Pons (tissue), 1 donor: ENCODE measurements around the gene ERICH2.

Experiments used
- DNase-seq: peaks from one replicate; pipeline ENCODE4 v3.0.0-alpha.2; 2016; ENCODE audit warnings: low spot score

ERICH2 gene

DNA sequence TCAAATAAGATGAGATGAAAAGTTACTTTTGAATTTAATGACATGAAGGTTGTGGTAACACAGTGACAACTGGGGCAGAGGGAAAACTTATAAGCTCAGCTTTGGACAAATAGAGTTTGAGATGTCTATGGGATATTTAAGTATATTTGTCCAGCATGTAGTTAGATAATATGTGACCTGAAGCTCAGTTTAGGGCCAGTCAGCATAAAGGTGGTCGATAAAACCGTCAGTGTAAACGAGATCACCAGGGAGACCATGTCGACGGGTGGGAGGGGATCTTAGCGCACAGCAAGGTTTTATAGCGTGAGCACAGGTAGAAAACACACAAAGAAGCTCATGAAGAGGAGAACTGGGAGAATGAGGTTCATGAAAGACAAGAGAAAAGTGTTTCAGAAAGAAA, 7.4 kb upstream of the ERICH2 start:
- DNase-seq, result no peak

DNA sequence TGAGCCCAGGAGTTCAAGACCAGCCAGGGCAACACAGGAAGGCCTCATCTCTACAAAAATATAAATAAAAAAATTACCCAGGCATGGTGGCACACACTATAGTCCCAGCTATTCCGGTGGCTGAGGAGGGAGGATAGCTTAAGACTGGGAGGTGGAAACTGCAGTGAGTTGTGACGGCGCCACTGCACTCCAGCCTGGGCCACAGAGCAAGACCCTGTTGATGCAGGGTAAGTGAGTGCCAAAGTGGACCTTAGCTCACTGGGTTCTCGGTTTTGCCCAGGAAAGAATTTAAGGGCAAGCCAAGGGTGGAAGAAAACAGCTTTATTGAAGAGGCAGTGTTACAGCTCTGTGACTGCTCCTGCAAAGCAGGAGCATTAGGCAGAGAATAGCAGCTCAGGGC, 6.9 kb upstream of the ERICH2 start:
- no peak for DNase-seq

DNA sequence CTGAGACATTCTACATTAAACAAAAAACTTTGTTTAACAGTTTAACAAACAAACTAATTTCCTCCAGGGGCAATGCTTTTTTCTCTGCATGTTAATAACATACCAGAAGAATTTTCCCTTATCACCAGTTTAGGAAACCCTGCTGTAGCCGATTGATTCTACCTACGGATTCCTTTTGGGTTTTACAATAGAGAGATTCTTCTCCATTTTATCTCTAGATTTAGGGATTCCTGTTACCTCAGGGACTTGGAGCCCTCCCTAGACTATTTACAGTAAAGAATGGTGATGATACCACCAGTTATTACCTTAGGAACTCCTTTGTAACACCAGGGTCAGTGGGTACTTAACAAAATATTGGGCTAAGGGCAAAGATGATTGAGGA, 5.3 kb upstream of the ERICH2 start:
- no peak for DNase-seq

DNA sequence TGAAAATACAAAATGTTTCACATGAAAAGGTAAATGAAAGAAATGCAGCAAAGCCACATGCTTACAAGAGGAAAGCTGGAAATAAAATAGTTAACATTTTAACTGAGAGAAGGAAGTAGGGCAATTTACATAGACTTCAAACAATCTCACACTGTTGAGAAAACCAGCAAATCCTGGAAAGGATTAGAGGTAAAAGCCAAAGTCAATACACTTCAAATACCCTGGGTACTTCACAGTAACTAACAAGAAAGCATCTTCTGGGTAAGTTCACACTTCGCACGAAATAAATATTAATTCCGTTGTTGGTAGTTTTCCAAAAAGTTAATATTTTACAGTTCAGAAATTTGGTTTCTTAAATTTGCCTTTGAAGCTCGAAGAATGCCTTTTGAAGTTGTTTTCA, 3.5 kb upstream of the ERICH2 start:
- DNase-seq, result no peak

DNA sequence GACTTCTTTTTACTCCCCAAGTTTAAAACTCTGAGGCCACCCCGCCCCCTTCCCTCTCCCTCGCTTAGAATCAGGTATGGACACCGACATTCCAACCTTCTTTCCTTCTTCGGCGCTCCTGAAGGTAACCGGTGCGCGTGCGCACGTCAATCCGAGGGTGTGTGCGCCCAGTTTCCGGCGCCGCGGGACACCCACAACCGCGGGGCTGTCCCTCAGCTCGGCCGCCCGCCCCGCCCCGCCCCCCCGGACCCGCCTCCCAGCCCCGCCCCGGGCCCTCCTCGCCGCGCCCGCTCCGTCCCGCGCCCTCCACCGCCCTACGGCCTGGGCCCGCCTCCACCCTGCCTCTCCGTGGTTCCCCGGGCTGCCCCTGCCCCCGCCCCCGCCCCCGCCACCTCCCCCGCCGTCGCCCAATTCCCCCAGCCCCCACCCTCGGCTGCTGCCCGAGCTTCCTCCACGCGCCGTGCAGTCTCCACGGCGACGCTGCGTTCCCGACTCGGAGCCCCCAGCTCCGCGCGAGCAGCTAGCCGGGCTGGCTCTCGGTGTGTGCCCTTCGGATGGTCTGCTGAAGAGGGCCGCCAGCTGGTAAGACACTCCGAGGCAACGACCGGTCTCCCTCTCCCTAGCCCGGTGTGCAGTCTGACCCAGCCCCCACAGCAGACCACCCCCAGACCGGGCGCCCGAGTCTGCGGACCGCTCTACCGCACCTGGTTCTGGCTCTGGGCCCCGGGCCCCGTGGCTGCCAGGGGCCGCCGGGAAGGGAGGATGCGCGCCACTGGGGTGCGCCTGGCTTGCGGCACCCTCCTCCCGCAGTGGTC, 635 bp downstream of the ERICH2 start:
- DNase-seq, result no peak

DNA sequence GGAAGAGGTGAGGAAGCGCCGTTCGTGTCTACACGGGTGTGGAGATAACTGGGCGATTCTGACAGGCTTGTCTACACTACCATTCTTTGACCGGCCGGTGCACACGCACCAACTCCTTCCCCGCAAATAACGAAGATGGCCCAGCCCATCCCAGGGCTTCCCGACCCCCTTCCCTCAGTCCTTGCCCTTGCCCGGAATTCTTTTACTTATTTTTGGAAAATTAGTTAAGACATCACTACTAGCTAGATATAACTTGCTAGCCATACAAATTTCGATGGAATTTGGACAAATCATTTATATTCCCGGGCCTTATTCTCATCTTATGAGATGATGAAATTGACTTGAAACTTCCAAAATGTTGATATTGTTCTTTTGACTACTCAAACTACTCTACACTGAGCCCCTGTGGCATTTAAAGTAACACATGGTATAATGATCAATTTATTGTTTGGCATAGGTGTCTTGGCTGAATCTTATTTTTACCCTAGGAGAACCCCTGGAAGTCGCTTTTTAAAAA, 1.3 kb downstream of the ERICH2 start:
- no peak for DNase-seq

DNA sequence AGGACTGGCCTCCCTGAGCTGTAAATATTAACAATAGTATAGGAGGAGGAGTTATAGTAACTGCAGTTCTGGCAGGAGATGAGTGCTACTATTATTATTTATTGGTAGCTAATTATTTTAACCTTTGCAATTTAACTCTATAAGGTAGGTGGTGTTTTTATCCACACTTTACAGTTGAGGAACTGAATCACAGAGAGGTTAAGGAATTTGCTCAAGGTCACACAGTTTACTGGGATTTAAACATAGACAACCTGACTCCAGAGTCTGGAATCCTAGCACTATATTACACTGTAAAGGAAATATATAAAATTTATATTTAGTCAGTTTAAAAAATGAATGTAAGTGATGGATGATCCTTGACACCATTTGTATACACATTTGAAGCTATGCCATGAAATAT, 2.1 kb downstream of the ERICH2 start:
- DNase-seq, result no peak

DNA sequence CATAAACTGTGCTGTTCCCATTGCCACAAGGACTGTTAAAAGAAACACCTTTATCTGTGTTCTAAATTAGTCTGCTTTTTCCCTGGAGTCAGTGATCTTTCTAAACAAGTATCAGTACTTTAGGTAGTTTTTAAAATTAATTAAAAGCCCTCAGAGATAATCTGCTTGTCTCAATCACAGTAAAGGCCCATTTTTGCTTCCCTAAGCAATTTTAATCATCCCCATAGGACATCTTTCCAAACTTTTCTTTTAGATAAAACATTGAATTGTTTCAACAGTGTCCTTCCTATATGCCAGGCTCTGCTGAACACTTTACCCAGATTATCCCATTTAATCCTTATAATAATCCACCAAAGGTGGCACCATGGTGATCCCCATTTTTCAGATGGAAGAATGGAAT, 3.9 kb downstream of the ERICH2 start:
- DNase-seq, result no peak

DNA sequence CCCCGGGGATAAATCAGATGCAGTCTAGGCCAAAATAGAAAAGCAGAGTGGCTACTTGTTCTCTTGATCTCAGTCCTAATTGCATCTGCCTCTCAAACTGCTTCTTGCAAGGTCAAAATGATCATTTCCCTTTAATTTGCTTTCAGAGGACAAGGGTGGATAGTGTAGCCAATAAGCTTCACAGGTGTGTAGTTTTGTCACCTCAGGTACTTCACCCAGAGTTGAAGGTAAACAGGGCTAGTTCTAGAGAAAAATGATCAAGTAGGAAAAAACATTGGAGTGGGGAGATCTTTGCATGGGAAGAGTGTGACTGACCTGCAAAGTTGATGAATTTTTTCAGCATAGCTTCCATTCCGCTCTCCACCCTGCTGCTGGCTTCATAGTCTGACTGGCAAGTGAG, 8.7 kb downstream of the ERICH2 start:
- no peak for DNase-seq

DNA sequence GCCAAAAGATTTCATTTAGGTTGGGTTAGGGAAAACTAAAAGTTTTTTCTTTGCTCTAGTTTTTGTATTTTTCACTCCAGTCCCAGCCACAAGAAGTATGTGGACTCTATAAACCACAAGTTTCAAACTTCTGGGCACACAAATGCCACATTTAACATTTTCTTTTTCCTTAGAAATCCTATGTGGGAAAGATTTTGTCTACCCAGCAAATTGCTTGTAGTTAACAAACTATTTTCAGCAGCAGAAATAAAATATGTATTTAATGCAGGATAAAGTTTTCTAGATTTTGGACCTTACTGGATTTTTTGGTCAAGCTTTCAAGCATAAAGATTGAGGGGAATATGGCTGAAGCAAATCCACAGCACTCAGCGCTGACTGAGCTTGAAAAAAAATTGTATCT, 9.1 kb downstream of the ERICH2 start:
- DNase-seq, result no peak

DNA sequence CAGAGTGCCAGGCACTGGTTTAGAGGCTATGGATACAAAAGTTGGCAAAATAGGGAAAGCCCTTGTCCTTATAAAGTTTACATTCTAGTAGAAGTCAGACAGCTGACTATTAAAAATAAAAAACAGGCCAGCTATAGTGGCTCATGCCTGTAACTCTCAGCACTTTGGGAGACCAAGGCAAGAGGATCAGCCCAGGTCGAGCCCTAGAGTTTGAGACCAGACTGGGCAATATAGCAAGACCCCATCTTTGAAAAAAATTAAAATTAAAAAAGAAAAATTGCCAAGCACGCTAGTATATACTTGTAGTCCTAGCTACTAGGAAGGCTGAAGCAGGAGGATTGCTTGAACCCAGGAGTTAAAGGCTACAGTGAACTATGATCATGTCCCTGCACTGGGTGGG, 12.5 kb downstream of the ERICH2 start:
- DNase-seq, result no peak

DNA sequence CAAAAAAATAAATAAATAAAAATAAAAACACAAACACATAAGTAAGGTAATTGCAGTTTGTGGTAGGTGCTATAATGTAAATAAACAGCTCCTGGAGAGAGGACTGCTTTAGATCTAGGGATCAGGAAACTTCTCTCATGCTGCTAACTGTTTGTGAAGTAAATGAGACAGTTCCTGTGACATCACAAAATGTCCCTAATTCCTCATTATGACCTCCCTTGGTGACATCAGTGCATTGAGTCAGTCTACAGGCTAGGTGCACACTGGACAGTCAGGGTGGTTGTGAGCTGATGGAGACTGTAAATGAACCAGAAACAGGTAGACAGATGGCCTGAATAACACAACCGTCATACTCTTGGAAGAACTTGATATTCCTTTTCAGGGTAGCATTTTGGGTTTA, 13.4 kb downstream of the ERICH2 start:
- no peak for DNase-seq

DNA sequence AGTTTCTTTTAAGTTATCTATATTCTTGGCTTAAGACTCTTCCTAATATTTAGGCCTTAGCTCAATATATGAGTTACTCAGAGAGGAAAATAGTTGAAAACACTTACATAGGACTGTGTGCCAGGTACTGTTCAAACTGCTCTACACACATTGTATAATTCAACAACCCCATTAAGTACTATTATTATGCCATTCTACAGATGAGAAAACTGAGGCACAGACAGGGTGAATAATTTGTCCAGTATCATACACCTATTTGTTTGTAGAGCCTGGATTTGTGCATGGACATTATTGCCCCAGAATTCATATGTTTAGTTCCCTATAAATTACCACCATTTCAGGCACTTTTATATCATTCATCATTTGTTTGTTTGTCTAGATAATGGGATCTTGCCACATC, 28.8 kb downstream of the ERICH2 start:
- no peak for DNase-seq

DNA sequence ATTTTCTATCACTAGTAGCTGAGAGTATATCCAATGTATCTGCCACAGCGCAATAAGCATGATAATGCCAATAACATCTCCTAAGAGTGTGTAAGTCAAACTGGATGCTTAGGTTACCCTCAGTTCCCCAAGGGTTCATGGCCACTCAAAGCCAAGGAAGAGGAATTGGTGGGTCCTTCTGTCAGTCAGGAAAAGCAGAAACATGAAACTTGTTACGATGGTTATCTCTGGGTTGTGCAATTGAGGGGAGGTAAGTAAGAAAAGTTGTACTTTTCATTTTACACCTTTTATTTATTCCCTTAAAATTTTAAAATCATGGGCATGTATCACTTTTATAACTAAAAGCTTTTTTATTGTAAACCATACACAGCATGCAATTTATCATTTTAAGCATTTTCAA, 36.4 kb downstream of the ERICH2 start:
- DNase-seq, result no peak

DNA sequence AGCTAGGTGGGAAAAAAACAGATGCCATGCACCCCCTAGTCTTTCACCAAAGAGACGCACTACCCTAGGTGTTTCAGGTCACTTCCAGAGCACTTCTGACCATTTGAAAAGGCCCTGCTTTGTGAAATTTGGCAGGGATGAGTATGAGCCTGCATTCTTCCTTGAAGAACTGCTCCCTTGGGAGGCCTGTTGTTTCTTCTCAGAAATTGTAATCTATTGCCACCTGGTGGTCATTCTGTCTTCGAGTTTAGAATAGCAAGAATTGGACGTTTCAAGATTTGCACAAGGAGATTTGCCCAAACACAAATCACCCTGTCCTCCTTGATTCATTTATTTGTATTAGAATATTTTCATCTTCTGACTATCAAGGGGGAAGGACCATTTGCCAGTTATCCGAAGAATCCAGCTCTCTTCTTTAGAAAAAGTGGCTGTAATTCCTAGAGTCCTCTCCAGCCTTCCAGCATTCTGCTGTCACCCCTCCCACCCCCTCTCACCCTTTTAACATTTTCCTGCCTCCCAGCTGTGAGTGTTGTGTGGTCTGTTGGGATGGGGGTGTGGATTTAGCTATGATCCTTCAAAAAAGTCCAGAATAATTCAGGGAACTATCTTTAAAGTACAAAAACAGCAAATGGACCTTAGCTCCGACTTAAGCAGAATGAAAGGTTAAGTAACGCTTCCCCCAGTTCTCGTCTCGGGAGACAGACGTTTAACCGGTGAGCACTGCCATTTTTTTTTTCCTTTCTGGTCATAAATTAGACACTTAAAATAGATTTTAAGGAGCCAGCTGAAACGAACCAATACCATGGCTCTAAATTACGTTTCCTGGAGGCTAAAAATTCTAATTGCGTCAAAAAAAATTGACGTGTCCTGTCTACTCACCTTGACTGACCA, 42.8 kb downstream of the ERICH2 start:
- DNase-seq, result peak; percentile 93

DNA sequence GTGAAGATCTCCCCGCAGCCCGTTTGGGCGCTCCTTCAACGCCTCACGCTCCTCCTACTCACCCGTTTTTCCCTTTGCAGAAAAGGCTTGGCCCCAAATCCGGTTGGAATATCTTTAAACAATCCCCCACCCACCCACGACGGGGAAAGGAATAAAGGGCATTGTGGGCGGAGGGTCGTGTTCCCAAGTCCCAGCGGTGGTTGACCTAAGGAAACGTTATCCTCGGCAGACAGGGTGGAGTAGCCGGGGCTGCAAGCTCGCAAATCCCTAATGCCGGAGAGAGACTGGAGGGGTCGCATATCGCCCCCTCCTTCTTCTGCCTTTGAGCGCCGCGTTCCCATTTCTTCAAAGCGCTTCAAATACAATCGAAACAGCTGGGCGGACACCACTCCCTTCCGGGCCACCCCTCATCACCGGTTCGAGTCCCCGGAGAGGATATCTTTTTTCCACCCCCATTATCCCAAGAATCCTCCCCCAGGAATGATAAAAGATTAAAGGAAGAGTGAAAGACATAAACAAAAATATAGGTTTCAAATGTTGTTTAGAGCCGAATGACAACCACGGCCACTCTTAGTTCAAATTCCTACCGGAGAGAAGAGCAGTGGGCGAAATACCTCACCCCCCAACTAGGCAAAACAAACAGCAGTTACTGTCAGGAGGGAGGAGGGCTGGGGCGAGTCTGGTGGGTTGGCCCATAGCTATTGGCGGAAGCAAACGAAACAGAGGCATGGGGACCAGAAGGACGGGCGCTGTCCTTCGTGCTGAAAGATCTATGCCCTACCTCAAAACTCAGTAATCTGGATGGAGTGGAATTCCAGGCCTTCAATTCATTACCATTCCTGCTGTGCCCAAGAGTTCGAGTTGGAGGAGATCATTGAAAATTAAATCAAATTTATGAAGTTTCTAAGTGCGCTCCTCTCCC, 43.7 kb downstream of the ERICH2 start:
- DNase-seq, result no peak

DNA sequence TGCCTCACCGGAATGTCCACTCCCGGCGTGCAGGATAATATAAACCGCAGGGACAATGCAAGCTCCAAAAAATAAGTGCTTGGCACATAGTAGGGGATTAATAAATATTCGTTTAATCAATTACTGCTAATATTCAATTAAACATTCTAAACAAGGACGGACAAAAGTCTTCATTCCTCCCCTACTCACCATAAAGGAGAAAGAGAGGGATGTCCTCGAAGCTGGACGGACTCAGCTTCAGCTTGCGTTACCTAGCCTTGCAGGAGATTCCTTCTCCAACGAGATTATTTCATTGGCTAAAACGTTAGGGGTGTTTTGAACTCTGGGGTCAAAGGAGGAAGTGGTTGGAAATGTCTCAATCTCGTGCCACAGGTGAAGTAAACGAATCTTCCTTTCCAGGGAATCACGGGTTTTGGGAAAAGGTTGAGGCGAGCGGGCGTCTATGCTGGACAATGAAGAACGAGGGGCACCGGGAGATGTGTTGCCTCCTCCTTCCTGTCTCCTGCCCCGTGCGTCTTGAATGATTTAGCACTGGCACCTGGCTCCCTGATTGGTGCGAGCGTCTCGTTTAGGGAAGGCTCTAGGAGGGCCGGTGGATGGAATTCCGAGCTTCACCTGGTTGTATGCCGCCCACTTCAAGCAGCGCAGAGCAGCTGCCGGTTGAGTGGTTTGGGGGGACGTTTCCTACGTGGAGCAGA, 44.5 kb downstream of the ERICH2 start:
- no peak for DNase-seq

DNA sequence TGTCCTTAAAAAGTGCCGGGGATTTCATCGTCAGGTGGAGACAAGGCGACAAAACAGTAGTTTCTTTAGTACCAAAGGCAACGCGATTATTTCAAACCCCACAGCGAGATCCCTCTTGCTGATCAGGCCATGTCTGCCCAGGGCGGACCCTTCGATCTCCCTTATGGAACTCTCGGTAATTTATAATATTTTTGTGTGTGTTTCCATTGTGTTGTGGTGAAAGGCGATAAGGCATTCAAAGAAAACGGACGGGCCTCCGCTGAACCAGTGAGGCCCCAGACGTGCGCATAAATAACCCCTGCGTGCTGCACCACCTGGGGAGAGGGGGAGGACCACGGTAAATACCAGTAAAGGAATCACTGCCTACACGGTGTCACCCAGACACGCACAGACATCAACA, 45.1 kb downstream of the ERICH2 start:
- DNase-seq, result no peak

DNA sequence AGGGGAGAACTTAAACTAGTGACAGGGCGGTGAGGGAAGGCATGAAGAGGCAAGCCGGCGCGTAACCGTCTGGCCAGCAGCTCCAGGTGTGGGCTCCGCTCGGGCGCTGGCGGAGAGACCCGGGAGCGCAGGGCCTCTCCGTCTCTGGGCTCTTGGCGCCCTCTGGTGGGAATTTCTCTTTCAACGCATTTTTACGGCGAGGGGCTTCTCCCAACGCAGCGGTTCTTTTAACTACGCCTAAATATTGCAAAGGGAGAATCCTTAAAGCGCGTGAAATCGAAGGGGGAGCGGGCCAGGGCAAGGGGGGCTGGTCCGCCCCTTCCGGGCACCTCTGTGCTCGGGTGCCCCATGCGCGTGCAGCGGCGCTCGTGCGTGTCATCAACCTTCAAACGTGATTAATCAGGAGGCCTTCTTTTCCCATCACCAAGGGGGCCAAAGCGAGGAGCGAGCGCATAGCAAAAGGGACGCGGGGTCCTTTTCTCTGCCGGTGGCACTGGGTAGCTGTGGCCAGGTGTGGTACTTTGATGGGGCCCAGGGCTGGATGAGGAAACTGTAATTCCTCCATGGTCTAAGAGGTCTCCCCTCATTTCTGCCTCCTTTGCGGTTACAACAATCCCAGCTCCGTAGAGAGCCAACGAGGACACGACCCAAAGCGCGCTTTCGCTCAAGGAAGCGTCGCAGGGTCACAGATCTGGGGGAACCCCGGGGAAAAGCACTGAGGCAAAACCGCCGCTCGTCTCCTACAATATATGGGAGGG, 45.7 kb downstream of the ERICH2 start:
- DNase-seq, result peak; percentile 32

DNA sequence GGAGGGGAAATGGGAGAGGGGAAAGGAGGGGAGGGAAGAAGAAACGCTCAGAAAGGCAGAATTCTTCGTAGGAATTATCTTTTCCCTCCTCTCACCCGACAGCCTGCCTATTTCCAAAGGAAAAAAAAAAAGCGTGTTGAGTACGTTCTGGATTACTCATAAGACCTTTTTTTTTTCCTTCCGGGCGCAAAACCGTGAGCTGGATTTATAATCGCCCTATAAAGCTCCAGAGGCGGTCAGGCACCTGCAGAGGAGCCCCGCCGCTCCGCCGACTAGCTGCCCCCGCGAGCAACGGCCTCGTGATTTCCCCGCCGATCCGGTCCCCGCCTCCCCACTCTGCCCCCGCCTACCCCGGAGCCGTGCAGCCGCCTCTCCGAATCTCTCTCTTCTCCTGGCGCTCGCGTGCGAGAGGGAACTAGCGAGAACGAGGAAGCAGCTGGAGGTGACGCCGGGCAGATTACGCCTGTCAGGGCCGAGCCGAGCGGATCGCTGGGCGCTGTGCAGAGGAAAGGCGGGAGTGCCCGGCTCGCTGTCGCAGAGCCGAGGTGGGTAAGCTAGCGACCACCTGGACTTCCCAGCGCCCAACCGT, 46.4 kb downstream of the ERICH2 start, which contains the start of gene GAD1:
GAD1 (plus strand) TSS at position 384 of the 589 bp plus-strand sequence. CDS start 1,705 bp downstream, outside the sequence.
- no peak for DNase-seq
